Measurements from ENCODE around the gene IL27RA. TPM values are rescaled to one million over a fixed set of nuclear protein-coding genes. Genes with fewer than 3 reads are reported as not detected.

The IL27RA gene
- total and polyA plus RNA-seq, 8 donors: 1.1 to 11.1 (median 2.5) TPM; not detected in 2

DNA sequence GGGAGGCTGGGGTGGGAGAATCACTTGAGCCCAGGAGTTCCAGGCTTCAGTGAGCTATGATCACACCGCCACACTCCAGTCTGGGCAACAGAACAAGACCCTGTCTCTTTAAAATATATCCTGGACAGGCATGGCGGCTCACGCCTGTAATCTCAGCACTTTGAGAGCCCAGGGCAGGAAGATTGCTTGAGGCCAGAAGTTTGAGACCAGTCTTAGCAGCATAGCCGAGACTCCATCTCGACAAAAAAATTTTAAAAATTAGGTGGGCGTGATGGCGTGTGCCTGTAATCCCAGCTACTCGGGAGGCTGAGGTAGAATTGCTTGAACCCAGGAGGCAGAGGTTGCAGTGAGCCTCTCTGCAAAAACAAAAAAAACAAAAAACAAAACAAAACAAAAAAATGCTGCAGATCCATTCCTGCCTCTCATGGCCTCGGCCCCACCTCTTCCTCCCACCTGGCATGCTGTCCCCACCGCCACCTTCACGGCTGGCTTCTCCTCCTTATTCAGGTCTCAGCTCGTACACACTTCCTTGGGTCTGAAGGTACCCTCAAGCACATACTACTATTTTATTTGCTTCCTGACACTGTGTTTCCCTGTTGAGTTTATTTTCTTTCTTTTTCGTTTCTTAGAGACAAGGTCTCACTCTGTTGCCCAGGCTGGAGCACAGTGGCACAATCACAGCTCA is 30.7 kb upstream of the IL27RA start:
- Histone ChIP-seq H3K27ac (no peak overlapping the region), H3K36me3 (peaks cover 0 to 46% (median 18%) of the 10 kb centered on the region in 4 donors)

DNA sequence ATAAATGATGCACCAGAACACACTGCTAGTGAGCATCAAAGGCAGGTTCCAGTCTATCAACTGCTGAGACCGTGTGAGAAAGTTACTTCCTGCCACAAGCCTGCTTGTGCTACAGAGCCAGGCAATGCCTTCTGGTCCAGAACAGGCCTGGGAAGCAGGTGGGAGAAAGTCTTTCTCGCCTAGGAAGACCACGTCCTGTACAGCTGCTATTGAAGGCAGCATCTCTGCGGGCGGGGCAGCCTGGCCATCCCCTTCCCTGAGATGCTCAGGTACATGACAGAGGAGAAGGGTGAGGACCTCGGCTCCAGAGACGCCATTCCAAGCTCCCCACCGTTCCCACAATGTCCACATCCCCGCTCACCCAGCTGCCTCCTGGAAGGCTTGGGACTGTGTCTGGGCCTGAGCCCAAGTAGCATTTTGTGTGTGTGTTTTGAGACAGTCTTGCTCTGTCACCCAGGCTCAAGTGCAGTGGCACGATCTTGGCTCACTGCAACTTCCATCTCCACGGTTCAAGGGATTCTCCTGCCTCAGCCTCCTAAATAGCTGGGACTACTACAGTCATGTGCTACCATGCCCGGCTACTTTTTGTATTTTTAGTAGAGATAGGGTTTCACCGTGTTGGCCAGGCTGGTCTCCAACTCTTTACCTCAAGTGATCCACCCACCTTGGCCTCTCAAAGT is 28.9 kb upstream of the IL27RA start:
- DNase-seq: peak in 1 of 2 donors; percentile 37
- TF ChIP-seq POLR2A (IDR thresholded peaks at IDR 0.05) (no peak), EP300 (IDR thresholded peaks at IDR 0.05) (no peak), POLR2AphosphoS5 (IDR thresholded peaks at IDR 0.05) (no peak)
- TF ChIP-seq, protein P1, sequence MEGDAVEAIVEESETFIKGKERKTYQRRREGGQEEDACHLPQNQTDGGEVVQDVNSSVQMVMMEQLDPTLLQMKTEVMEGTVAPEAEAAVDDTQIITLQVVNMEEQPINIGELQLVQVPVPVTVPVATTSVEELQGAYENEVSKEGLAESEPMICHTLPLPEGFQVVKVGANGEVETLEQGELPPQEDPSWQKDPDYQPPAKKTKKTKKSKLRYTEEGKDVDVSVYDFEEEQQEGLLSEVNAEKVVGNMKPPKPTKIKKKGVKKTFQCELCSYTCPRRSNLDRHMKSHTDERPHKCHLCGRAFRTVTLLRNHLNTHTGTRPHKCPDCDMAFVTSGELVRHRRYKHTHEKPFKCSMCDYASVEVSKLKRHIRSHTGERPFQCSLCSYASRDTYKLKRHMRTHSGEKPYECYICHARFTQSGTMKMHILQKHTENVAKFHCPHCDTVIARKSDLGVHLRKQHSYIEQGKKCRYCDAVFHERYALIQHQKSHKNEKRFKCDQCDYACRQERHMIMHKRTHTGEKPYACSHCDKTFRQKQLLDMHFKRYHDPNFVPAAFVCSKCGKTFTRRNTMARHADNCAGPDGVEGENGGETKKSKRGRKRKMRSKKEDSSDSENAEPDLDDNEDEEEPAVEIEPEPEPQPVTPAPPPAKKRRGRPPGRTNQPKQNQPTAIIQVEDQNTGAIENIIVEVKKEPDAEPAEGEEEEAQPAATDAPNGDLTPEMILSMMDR (IDR thresholded peaks at IDR 0.05): no peak
- H3K36me3 ChIP-seq: peaks cover 0 to 30% (median 8%) of the 10 kb centered on the region in 4 donors
- peaks cover 28 to 43% (median 35%) of the 10 kb centered on the region in 4 donors for H3K4me1 ChIP-seq
- H3K27me3 ChIP-seq: no peaks in the 10 kb centered on the region
- H3K4me3 ChIP-seq: no peak overlapping the region
- H3K27ac ChIP-seq: peak overlapping the region; percentile 20 to 100 (median 96)
- WGBS, 5 donors: 49 to 61% (median 54%) methylated on average over 11 to 13 of the region's 13 CpGs
- intact Hi-C loops (cut with DNase I; ENCODE audit: low total_unique reads): no loop called here
- peaks cover 0 to 7% (median 3%) of the 10 kb centered on the region in 4 donors for H3K9me3 ChIP-seq

More for the DNA sequence above, 30.7 kb upstream of the IL27RA start:
- WGBS, 5 donors: 82 to 88% (median 85%) methylated on average over 13 of the region's 13 CpGs
- intact Hi-C loops (cut with DNase I; ENCODE audit: low total_unique reads): no loop called here
- Histone ChIP-seq H3K27me3 (no peaks in the 10 kb centered on the region), H3K9me3 (peaks cover 0 to 7% (median 3%) of the 10 kb centered on the region in 4 donors), H3K4me1 (peaks cover 28 to 38% (median 33%) of the 10 kb centered on the region in 4 donors), H3K4me3 (no peak overlapping the region)
- TF ChIP-seq, protein P1 (IDR thresholded peaks at IDR 0.05): no peak
- TF ChIP-seq POLR2A (IDR thresholded peaks at IDR 0.05): no peak
- DNase-seq: no peak

GRCh38 chr19:14003251-14004055 is 28.1 kb upstream of the IL27RA start:
- Histone ChIP-seq H3K4me3 (no peak overlapping the region), H3K9me3 (peaks cover 0 to 7% (median 3%) of the 10 kb centered on the region in 4 donors), H3K27me3 (no peaks in the 10 kb centered on the region), H3K4me1 (peaks cover 28 to 43% (median 35%) of the 10 kb centered on the region in 4 donors), H3K36me3 (peaks cover 0 to 23% (median 4%) of the 10 kb centered on the region in 4 donors), H3K27ac (peak overlapping the region in 4 of 5 donors; percentile 94 to 100 (median 98))
- TF ChIP-seq, protein P1 (IDR thresholded peaks at IDR 0.05): no peak
- TF ChIP-seq POLR2A (IDR thresholded peaks at IDR 0.05): no peak
- TF ChIP-seq POLR2AphosphoS5 (IDR thresholded peaks at IDR 0.05): no peak
- TF ChIP-seq EP300 (IDR thresholded peaks at IDR 0.05): no peak
- WGBS, 5 donors: 26 to 50% (median 46%) methylated on average over 10 of the region's 10 CpGs
- DNase-seq: no peak
- intact Hi-C loops (cut with DNase I; ENCODE audit: low total_unique reads): no loop called here

Measured in stomach (tissue), 9 donors.